NT2/D1 (cell line): Measurements from ENCODE around the gene EML3.
"Not testable (repeated sequence)": the region's sequence is repeated elsewhere in the genome, so short reads cannot be mapped to it uniquely, and the experiment has no call there.

Source experiments
- DNase-seq: peaks from one replicate; pipeline ENCODE4 v3.0.0-alpha.2; 2011; ENCODE audit warnings: low read depth, low spot score
- H3K27me3 ChIP-seq: 2 replicates; pipeline ENCODE4 v1.6.0; 2011; ENCODE audit warnings: mild to moderate bottlenecking; ENCODE audit not compliant: insufficient read length, insufficient read depth
- H3K36me3 ChIP-seq: 2 replicates; pipeline ENCODE4 v1.6.1; 2011; ENCODE audit warnings: mild to moderate bottlenecking, low read length, mixed read lengths; ENCODE audit not compliant: insufficient read depth, insufficient read length
- H3K4me1 ChIP-seq: 2 replicates; pipeline ENCODE4 v1.5.1; 2011; ENCODE audit not compliant: insufficient read depth, insufficient read length
- H3K4me3 ChIP-seq: 2 replicates; pipeline ENCODE4 v1.5.1; 2011; ENCODE audit warnings: low read depth; ENCODE audit not compliant: insufficient read length
- H3K9ac ChIP-seq: 2 replicates; pipeline ENCODE4 v1.6.0; 2011; ENCODE audit warnings: low read depth; ENCODE audit not compliant: insufficient read length
- H3K9me3 ChIP-seq: 2 replicates; pipeline ENCODE4 v1.5.1; 2011; ENCODE audit warnings: mild to moderate bottlenecking, low read length; ENCODE audit not compliant: insufficient read depth
- SUZ12 ChIP-seq: IDR thresholded peaks from 2 replicates; pipeline ENCODE4 v1.6.1; 2011; ENCODE audit not compliant: insufficient read length, insufficient read depth; ENCODE audit errors: extremely low read depth
- YY1 ChIP-seq: IDR thresholded peaks from 2 replicates; pipeline ENCODE4 v1.6.1; 2011; ENCODE audit not compliant: insufficient read length, insufficient read depth
- ZNF274 ChIP-seq: IDR thresholded peaks from 2 replicates; pipeline ENCODE4 v1.6.1; 2011; ENCODE audit warnings: mild to moderate bottlenecking, low read depth, low read length

Gene EML3

DNA sequence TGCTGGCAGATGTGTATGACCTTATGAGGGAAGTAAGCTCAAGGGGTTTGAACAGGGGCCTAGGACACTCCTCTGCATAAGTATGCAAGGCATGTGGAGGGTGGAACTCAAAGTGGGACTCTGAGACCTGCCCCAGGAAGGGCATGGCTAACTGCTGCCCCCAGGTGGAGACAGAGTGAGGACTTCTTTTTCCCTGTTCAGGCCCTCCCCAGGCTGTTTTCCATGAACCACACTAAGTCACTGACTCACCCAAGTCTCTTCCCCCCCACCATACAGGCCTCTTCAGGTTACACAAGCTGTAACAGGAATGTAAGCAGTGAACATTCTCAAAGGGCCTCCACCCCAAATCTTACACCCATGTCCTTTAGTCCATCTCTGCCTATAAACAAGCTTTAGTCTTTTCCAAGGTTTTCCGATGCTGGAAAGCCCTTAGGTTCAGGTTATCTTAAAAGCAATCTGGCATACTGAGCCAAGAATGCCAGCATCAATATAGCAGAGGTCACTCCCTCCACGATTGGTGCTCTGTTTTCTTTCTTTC lies 51.9 kb downstream of the EML3 start:
- Histone ChIP-seq H3K36me3 (peaks cover 84% of the 10 kb centered on the region), H3K27me3 (no peaks in the 10 kb centered on the region), H3K4me3 (no peak overlapping the region), H3K9me3 (no peaks in the 10 kb centered on the region), H3K4me1 (peaks cover 36% of the 10 kb centered on the region), H3K9ac (no peak overlapping the region)
- DNase-seq, result peak; percentile 95
- TF ChIP-seq YY1 (no peak), SUZ12 (no peak), ZNF274 (no peak)

DNA sequence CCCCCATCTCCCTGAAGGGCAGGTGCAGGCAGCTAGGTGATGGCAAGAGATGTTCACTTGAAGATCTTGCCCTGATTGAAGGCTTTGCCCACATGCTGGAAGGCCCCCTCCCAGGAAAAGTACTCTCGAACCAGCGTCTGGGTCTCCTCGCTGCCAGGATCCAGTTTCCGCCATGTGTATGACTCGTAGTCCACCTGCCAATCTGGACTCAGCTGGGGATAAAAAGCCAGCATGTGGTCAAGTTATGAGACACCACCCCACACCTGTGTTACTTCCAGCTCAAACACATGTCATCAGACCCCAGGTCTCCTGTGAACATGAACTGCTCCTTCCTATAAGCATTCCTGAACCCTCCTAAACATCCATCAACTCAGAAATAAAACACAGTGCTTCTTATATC lies 52.9 kb downstream of the EML3 start:
- not testable (repeated sequence) for H3K27me3 ChIP-seq, DNase-seq, H3K9me3 ChIP-seq, H3K4me3 ChIP-seq
- H3K9ac ChIP-seq, result peak overlapping the region; percentile 51
- peaks cover 43% of the 10 kb centered on the region for H3K4me1 ChIP-seq
- H3K36me3 ChIP-seq, result peaks cover 85% of the 10 kb centered on the region

DNA sequence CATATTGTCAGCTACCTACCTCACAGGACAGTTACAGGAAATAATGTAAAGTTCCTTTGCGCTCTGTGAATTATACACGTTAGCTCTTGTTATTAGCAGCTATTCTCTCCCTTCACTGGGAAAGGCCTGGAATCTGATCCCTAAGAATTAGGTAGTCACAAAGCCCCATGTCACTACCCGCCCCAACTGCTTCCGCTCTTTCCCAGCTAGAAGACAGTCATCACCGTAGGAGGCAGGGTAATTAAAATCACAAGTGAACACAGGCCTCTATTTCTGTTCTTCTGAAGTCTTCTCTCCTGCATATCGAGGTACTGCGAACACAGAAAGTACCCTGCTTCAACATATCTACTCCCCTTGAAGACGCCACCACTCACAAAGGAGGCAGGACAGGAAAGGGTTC lies 53.4 kb downstream of the EML3 start:
- no peak for DNase-seq
- Histone ChIP-seq H3K4me1 (peaks cover 47% of the 10 kb centered on the region), H3K27me3 (no peaks in the 10 kb centered on the region), H3K36me3 (peaks cover 83% of the 10 kb centered on the region), H3K9ac (no peak overlapping the region), H3K9me3 (no peaks in the 10 kb centered on the region), H3K4me3 (no peak overlapping the region)
- no peak for TF ChIP-seq SUZ12
- TF ChIP-seq YY1, result no peak
- no peak for TF ChIP-seq ZNF274

DNA sequence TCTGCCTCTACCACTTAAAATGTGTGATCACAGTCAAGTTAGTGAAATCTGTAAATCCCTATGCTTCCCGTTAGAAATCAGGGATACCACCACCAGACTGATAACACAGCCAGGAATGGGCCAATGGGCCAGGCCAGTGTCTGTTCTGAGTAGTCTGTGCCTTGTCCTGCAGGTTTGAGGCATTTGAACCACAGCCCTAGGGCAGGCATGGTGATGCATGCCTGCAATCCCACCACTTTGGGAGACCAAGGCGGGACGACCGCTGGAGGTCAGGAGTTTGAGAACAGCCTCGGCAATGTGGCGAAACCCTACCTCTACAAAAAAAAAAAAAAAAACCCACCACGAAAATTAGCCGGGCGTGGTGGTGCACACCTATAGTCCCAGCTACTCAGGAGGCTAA lies 53.9 kb downstream of the EML3 start:
- no peaks in the 10 kb centered on the region for H3K27me3 ChIP-seq
- H3K9me3 ChIP-seq, result no peaks in the 10 kb centered on the region
- TF ChIP-seq SUZ12 (no peak), ZNF274 (no peak), YY1 (no peak)
- H3K4me1 ChIP-seq, result peaks cover 52% of the 10 kb centered on the region
- H3K9ac ChIP-seq, result peak overlapping the region; percentile 26
- H3K36me3 ChIP-seq, result peaks cover 79% of the 10 kb centered on the region
- no peak for DNase-seq
- H3K4me3 ChIP-seq, result no peak overlapping the region

DNA sequence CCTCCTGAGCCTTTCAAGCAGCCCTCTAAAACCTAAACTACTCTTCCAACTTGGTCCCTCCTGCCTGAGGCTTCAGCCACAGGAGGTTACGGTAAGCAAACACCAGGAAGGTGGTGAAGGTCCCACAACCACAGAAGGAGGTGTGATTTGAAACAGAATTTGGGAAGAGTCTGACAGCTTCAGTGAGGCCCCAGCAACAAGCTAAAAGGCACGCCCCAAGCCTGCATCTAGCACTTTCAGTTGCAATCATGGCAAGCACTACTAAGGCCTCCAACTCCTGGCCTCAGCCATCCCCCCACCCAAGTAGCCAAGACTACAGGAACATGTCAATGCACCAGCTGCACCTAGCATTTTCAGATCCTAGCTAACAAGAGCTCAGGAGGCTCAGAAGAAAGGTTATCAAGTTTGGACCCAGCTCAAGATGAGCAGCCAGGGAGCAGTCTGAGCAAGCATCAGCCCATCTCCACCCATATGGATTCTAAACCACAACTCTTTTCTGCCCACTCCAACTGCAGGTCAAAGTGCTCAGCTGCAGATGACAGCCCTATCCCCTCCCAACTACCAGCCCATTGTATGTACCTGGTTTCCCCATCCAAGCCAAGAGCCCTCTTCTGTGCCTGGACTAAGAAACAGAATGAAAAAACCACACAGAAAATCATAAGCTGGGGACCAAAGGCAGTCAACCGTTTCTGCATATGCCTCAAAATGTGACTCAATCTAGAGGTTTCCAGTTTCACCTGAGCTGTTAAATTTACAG lies 55.5 kb downstream of the EML3 start:
- no peak for DNase-seq
- peak overlapping the region; percentile 53 for H3K9ac ChIP-seq
- H3K9me3 ChIP-seq, result no peaks in the 10 kb centered on the region
- H3K4me1 ChIP-seq, result peaks cover 54% of the 10 kb centered on the region
- no peak overlapping the region for H3K4me3 ChIP-seq
- no peaks in the 10 kb centered on the region for H3K27me3 ChIP-seq
- H3K36me3 ChIP-seq, result peaks cover 64% of the 10 kb centered on the region
- TF ChIP-seq SUZ12 (no peak), ZNF274 (no peak), YY1 (no peak)

DNA sequence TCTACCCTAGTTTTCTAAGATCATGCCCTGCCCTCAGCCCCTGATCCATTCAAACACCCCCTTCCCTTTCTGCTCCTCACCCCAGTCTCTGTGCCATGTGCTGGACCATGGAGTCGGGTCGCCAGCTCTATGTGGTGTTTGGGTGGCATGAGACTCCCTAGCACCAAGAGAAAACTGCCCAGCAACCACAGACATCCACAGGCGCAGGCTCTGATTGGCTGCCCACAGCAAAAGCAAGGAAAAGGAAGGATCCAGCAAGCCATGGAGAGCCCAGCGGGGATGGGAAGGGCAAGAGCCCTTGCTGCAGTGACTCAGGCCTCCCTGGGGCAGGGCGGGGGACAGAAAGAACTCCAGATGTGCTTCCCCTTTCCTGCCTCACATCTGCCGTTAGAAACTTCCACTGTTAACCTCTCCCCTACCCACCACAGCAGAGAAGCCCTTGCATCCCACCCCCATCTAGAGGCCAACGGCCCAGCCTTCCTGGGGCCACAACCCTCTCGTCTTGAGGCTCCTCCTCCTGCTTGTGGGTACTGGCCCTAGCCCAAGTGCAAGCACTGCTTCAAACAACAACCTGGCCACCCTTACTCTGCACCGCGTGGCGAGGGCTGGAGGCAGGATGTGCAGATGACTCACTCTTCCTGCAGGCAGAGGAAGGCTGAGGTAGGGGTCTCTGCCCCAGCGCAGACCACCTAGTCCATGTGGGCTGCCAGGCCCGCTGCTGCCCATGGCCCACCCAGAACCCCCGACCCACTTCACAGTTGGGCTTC lies 56.3 kb downstream of the EML3 start:
- Histone ChIP-seq H3K4me3 (no peak overlapping the region), H3K9ac (peak overlapping the region; percentile 53), H3K4me1 (peaks cover 58% of the 10 kb centered on the region), H3K27me3 (no peaks in the 10 kb centered on the region), H3K9me3 (no peaks in the 10 kb centered on the region), H3K36me3 (peaks cover 63% of the 10 kb centered on the region)
- no peak for DNase-seq
- TF ChIP-seq YY1, result no peak
- TF ChIP-seq SUZ12, result no peak
- TF ChIP-seq ZNF274, result no peak

DNA sequence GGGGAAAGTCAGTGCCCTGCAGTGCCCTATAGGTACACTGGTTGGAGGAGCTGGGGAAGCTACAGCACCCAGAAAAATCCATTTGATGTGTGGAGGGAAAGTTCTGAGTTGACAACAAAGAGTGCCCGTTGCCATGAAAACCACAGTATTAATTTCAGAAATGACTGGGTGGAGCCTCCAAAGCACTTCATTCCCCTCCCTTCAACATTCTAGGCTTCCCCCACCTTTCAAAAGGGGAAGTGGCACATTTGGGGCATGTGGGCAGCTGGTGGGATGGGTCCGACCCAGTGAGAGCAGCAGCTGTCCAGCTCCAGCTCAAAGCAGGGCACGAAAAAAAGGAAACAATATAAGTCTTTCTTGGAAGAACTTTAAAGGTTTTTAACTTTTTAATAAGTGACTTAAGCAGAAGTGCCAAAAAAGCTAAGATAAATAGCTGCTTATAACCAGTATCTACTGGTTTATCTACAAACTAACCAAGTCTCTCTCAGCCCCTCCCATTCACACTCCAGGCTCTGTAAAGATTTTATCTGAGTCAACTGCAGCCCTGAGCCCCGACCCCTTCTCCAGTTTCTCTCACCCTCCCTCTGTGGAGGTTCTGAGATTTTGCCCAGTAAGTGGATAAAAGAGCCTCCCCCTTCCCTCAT lies 57.0 kb downstream of the EML3 start:
- peaks cover 58% of the 10 kb centered on the region for H3K36me3 ChIP-seq
- H3K4me1 ChIP-seq, result peaks cover 58% of the 10 kb centered on the region
- TF ChIP-seq YY1, result no peak
- TF ChIP-seq SUZ12, result no peak
- TF ChIP-seq ZNF274, result no peak
- no peak for DNase-seq
- H3K4me3 ChIP-seq, result no peak overlapping the region
- peak overlapping the region; percentile 24 for H3K9ac ChIP-seq
- no peaks in the 10 kb centered on the region for H3K27me3 ChIP-seq
- H3K9me3 ChIP-seq, result no peaks in the 10 kb centered on the region
